Tibial artery (tissue), 4 donors: ENCODE measurements around the gene KLHL3.

Experiments
- DNase-seq, 2 donors: peaks; one replicate each; pipeline ENCODE4 v3.0.0-alpha.2; 2019
- H3K27ac ChIP-seq, 2 donors: fragments of 200-600 bp; sonication (generic) in 1 of 2; 1 replicate in 1 of 2; 2 replicates in 1 of 2; pipeline ENCODE4 v1.5.1; 2018 to 2019; ENCODE audit warnings: mild to moderate bottlenecking in 1 of 2
- H3K27me3 ChIP-seq, 2 donors: fragments of 200-600 bp; sonication (generic) in 1 of 2; one replicate each; pipeline versions ENCODE4 v1.5.1 to v1.6.0; 2016 to 2019
- H3K36me3 ChIP-seq, 3 donors: fragments of 200-600 bp; sonication (generic) in 2 of 3; one replicate each; pipeline ENCODE4 v1.5.1; 2016 to 2019; ENCODE audit warnings: mild to moderate bottlenecking in 2 of 3
- H3K4me1 ChIP-seq, 4 donors: fragments of 200-600 bp; sonication (generic) in 2 of 4; 1 replicate in 3 of 4; 2 replicates in 1 of 4; pipeline ENCODE4 v1.5.1; 2016 to 2019
- H3K4me3 ChIP-seq, 2 donors: fragments of 200-600 bp; sonication (generic) in 1 of 2; 1 replicate in 1 of 2; 2 replicates in 1 of 2; pipeline ENCODE4 v1.5.1; 2018 to 2019; ENCODE audit warnings: mild to moderate bottlenecking in 2 of 2
- H3K9me3 ChIP-seq, 3 donors: fragments of 200-600 bp; sonication (generic) in 1 of 3; one replicate each; pipeline ENCODE4 v1.5.1; 2016 to 2019
- intact Hi-C: fragments of 100-400 bp; cut with DNase I; formaldehyde crosslinking; loops from one replicate; pipeline ENCODE4 v1.15.0; 2023; ENCODE audit warnings: low total_unique reads
- TF ChIP-seq, protein P1 (sequence below), 2 experiments: fragments of 200-600 bp in 1 of 2; fragments of 450-650 bp in 1 of 2; IDR thresholded peaks; one replicate each; pipeline ENCODE4 v1.5.1; 2017 to 2019; ENCODE audit warnings: antibody characterized with exemption in 2 of 2, mild to moderate bottlenecking in 1 of 2, moderate library complexity in 1 of 2

Gene KLHL3

DNA sequence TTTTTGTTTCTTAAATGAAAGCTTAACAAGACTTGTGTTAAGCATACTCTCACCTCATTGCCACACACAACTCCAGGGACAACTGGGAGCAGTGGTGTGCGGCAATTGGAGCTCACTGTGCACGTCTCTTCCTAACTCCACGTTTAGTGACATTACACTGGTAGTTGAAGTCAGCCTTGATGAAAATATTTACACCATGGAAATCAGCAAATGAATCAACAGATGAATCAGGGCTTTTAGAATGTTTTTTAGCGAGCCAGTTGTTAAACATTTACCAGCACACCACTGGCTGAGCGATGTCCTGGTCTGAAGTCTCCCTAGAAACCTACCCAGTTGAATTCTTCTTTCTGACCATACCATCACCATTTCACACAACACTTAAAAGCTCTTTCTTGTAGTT lies 67.3 kb downstream of the KLHL3 start:
- Histone ChIP-seq H3K27ac (no peak overlapping the region), H3K9me3 (no peaks in the 10 kb centered on the region), H3K27me3 (no peaks in the 10 kb centered on the region), H3K36me3 (no peaks in the 10 kb centered on the region), H3K4me1 (peaks cover 0 to 26% (median 20%) of the 10 kb centered on the region in 4 donors), H3K4me3 (no peak overlapping the region)
- intact Hi-C loops: no loop called here
- TF ChIP-seq, protein P1, sequence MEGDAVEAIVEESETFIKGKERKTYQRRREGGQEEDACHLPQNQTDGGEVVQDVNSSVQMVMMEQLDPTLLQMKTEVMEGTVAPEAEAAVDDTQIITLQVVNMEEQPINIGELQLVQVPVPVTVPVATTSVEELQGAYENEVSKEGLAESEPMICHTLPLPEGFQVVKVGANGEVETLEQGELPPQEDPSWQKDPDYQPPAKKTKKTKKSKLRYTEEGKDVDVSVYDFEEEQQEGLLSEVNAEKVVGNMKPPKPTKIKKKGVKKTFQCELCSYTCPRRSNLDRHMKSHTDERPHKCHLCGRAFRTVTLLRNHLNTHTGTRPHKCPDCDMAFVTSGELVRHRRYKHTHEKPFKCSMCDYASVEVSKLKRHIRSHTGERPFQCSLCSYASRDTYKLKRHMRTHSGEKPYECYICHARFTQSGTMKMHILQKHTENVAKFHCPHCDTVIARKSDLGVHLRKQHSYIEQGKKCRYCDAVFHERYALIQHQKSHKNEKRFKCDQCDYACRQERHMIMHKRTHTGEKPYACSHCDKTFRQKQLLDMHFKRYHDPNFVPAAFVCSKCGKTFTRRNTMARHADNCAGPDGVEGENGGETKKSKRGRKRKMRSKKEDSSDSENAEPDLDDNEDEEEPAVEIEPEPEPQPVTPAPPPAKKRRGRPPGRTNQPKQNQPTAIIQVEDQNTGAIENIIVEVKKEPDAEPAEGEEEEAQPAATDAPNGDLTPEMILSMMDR (IDR thresholded peaks at IDR 0.05): no peak
- DNase-seq: no peak

DNA sequence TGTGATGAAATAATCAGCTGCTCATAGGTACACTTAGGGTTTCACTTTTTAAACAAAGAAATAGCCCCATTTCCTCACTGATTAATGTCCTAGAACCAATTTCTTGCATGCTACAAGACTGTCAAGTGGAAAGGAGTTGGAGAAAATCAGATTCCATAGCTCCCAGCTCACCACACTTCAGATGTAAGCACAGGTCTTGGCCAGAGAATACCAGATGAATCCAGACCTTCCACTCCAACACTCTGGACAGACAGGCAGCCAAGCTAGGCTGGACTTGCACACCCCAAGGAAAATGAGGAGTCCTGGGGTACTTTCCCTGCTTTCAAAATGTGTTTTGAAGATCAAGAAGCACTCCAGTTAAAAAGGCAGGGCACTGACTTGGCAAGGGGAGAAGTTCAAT lies 68.5 kb downstream of the KLHL3 start:
- TF ChIP-seq, protein P1 (IDR thresholded peaks at IDR 0.05): no peak
- intact Hi-C loops: no loop called here
- Histone ChIP-seq H3K27ac (peak overlapping the region; percentile 65 to 76), H3K4me3 (no peak overlapping the region), H3K9me3 (no peaks in the 10 kb centered on the region), H3K27me3 (no peaks in the 10 kb centered on the region), H3K36me3 (no peaks in the 10 kb centered on the region), H3K4me1 (peaks cover 0 to 26% (median 20%) of the 10 kb centered on the region in 4 donors)
- no peak for DNase-seq

GRCh38 chr5:137666901-137667300 lies 69.0 kb downstream of the KLHL3 start:
- H3K27ac ChIP-seq: peak overlapping the region; percentile 65 to 76
- H3K4me3 ChIP-seq: no peak overlapping the region
- H3K27me3 ChIP-seq: no peaks in the 10 kb centered on the region
- peaks cover 0 to 26% (median 20%) of the 10 kb centered on the region in 4 donors for H3K4me1 ChIP-seq
- no peaks in the 10 kb centered on the region for H3K9me3 ChIP-seq
- intact Hi-C loops: no loop called here
- H3K36me3 ChIP-seq: no peaks in the 10 kb centered on the region
- DNase-seq: no peak
- TF ChIP-seq, protein P1 (IDR thresholded peaks at IDR 0.05): no peak

GRCh38 chr5:137666461-137666850 lies 69.4 kb downstream of the KLHL3 start:
- H3K27me3 ChIP-seq: no peaks in the 10 kb centered on the region
- H3K4me3 ChIP-seq: no peak overlapping the region
- H3K4me1 ChIP-seq: peaks cover 0 to 26% (median 20%) of the 10 kb centered on the region in 4 donors
- no peaks in the 10 kb centered on the region for H3K36me3 ChIP-seq
- TF ChIP-seq, protein P1 (IDR thresholded peaks at IDR 0.05): no peak
- peak overlapping the region; percentile 65 to 76 for H3K27ac ChIP-seq
- H3K9me3 ChIP-seq: no peaks in the 10 kb centered on the region
- intact Hi-C loops: no loop called here
- DNase-seq: no peak

GRCh38 chr5:137665678-137666460 lies 70.0 kb downstream of the KLHL3 start:
- H3K4me3 ChIP-seq: no peak overlapping the region
- intact Hi-C loops: no loop called here
- H3K27me3 ChIP-seq: no peaks in the 10 kb centered on the region
- no peaks in the 10 kb centered on the region for H3K9me3 ChIP-seq
- TF ChIP-seq, protein P1 (IDR thresholded peaks at IDR 0.05): no peak
- H3K36me3 ChIP-seq: no peaks in the 10 kb centered on the region
- peak overlapping the region; percentile 65 to 76 for H3K27ac ChIP-seq
- DNase-seq: no peak
- H3K4me1 ChIP-seq: peaks cover 0 to 26% (median 20%) of the 10 kb centered on the region in 4 donors
